ENCODE results near the gene RPS25. TPM values are rescaled to one million over a fixed set of nuclear protein-coding genes. Genes with fewer than 3 reads are reported as not detected.
"Not testable (repeated sequence)": the region's sequence is repeated elsewhere in the genome, so short reads cannot be mapped to it uniquely, and the experiment has no call there.

RPS25 gene
- total and polyA plus RNA-seq, 10 donors, result 945 to 5,214 (median 1,205) TPM

DNA sequence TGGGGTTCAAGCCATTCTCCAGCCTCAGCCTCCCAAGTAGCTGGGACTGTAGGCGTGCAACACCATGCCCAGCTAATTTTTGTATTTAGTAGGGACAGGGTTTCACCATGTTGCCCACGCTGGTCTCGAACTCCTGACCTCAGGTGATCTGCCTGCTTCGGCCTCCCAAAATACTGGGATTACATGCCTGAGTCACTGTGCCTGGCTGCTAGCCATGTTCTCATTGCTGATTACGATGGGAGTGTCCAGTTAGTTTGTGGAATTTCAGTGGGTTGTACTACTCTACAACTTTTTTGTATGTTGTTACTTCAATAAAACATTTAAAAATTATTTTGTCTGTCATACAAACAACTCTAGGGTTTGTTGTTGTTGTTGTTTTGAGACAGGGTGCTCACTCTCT lies 44.6 kb upstream of the RPS25 start:
- Histone ChIP-seq H3K4me1 (peaks cover 11 to 33% (median 26%) of the 10 kb centered on the region in 6 donors), H3K36me3 (peaks cover 0 to 22% (median 0%) of the 10 kb centered on the region in 6 donors), H3K9me3 (no peaks in the 10 kb centered on the region), H3K27ac (no peak overlapping the region), H3K4me3 (no peak overlapping the region), H3K27me3 (replicated peaks in 1 of 7) (no peaks in the 10 kb centered on the region)
- no peak for TF ChIP-seq POLR2A (IDR thresholded peaks at IDR 0.05)
- TF ChIP-seq, protein P1, sequence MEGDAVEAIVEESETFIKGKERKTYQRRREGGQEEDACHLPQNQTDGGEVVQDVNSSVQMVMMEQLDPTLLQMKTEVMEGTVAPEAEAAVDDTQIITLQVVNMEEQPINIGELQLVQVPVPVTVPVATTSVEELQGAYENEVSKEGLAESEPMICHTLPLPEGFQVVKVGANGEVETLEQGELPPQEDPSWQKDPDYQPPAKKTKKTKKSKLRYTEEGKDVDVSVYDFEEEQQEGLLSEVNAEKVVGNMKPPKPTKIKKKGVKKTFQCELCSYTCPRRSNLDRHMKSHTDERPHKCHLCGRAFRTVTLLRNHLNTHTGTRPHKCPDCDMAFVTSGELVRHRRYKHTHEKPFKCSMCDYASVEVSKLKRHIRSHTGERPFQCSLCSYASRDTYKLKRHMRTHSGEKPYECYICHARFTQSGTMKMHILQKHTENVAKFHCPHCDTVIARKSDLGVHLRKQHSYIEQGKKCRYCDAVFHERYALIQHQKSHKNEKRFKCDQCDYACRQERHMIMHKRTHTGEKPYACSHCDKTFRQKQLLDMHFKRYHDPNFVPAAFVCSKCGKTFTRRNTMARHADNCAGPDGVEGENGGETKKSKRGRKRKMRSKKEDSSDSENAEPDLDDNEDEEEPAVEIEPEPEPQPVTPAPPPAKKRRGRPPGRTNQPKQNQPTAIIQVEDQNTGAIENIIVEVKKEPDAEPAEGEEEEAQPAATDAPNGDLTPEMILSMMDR (IDR thresholded peaks at IDR 0.05 in 8 of 11, conservative IDR thresholded peaks at IDR 0.05 in 3 of 11), result no peak
- no peak for TF ChIP-seq POLR2AphosphoS5 (IDR thresholded peaks at IDR 0.05)
- intact Hi-C loops (cut with DNase I; ENCODE audit: low total_unique reads), result no loop called here
- WGBS, 5 donors, result 78 to 92% (median 85%) methylated on average over 5 of the region's 5 CpGs
- DNase-seq, result no peak

DNA sequence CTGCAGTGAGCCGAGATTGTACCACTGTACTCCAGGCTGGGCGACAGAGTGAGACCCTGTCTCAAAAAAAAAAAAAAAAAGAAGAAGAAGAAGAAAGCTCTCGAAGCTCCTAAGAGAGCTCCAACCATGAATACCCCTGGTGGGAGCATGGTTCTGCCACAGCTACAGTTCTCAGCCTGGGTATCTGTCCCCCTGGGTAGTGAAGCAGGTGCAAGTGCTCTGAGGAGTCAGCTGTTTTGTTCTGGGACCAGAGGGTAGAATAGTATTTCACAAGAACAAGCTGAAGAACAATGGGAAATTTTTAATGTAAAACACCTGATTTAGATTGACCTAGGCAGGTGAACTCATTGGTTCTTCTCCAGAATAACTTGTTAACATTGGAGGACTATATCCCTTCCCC lies 43.1 kb upstream of the RPS25 start:
- 83 to 98% (median 95%) methylated on average over 3 of the region's 3 CpGs for WGBS, 5 donors
- Histone ChIP-seq H3K4me1 (peaks cover 8 to 31% (median 24%) of the 10 kb centered on the region in 6 donors), H3K4me3 (no peak overlapping the region), H3K36me3 (peaks cover 0 to 22% (median 0%) of the 10 kb centered on the region in 6 donors), H3K9me3 (no peaks in the 10 kb centered on the region), H3K27ac (no peak overlapping the region), H3K27me3 (replicated peaks in 1 of 7) (no peaks in the 10 kb centered on the region)
- intact Hi-C loops (cut with DNase I; ENCODE audit: low total_unique reads), result no loop called here
- TF ChIP-seq POLR2AphosphoS5 (IDR thresholded peaks at IDR 0.05) (no peak), POLR2A (IDR thresholded peaks at IDR 0.05) (no peak)
- TF ChIP-seq, protein P1 (IDR thresholded peaks at IDR 0.05 in 8 of 11, conservative IDR thresholded peaks at IDR 0.05 in 3 of 11), result no peak
- no peak for DNase-seq

DNA sequence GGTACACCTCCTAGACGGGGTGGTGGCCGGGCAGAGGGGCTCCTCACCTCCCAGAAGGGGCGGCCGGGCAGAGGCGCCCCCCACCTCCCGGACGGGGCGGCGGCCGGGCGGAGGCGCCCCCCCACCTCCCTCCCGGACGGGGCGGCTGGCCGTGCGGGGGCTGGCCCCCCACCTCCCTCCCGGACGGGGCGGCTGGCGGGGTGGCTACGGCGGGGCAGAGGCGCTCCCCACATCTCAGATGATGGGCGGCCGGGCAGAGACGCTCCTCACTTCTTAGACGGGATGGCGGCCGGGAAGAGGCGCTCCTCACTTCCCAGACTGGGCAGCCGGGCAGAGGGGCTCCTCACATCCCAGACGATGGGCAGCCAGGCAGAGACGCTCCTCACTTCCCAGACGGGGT lies 41.0 kb upstream of the RPS25 start:
- H3K4me3 ChIP-seq; H3K27ac ChIP-seq; DNase-seq; H3K9me3 ChIP-seq; H3K27me3 ChIP-seq (replicated peaks in 1 of 7); intact Hi-C loops (cut with DNase I; ENCODE audit: low total_unique reads): not testable (repeated sequence)
- peaks cover 20 to 39% (median 27%) of the 10 kb centered on the region in 6 donors for H3K4me1 ChIP-seq
- WGBS, 5 donors, result 86 to 94% (median 92%) methylated on average over 14 to 32 of the region's 35 CpGs
- peaks cover 0 to 28% (median 10%) of the 10 kb centered on the region in 6 donors for H3K36me3 ChIP-seq

DNA sequence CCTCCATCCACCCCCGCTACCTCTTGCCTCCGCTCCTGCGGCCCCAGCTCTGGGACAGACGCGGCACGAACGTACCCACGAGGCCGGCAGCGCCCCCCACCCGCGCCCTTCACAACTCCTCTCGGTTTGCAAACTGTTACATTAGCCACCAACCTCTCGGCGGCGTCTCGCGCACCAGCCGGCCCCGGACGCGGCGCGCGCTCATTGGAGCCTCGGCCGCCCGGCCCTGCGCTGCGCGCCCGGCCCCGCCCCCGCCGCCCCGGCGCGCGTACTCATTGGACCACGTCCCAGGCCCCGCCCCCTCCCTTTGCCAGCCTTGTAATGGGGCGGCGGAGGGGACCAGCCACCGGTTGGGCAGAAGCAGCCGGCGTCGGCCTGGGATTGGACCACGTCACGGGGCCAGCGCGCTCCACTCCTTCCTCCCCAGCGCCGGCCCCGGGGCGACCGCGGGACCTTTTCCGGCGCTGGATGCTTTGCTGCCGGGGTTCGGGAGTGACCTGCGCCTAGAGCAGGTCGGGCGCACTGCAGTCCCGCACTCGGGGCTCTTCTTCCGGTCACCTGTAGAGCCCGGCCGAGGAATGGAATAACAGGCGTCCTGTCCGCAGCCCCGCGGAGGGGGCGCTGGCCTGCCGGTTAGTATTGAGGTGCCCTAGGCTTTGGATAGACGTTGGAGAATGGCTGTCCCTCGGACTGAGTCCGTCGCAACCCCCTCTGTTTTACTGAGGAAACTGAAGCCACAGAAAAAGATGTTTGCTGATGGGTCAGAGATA lies 39.0 kb upstream of the RPS25 start, which contains the start of gene HYOU1:
Gene HYOU1, minus strand, starts transcription at position 206 of the 770 bp plus-strand sequence. CDS start 1,045 bp downstream, outside the sequence.
- intact Hi-C loops (cut with DNase I; ENCODE audit: low total_unique reads), result no loop called here
- Histone ChIP-seq H3K4me1 (peaks cover 21 to 47% (median 27%) of the 10 kb centered on the region in 6 donors), H3K27me3 (replicated peaks in 1 of 7) (no peaks in the 10 kb centered on the region), H3K4me3 (peak within 1 kb of the TSS; percentile 90 to 99 (median 94)), H3K9me3 (no peaks in the 10 kb centered on the region), H3K27ac (peak within 1 kb of the TSS; percentile 79 to 95 (median 87)), H3K36me3 (peaks cover 2 to 48% (median 30%) of the 10 kb centered on the region in 6 donors)
- peak; percentile 12 to 71 (median 24) for TF ChIP-seq POLR2A (IDR thresholded peaks at IDR 0.05)
- TF ChIP-seq, protein P1 (IDR thresholded peaks at IDR 0.05 in 8 of 11, conservative IDR thresholded peaks at IDR 0.05 in 3 of 11), result peak in 4 of 11 experiments; percentile 25 to 47 (median 30)
- peak; percentile 88 to 91 (median 91) for TF ChIP-seq POLR2AphosphoS5 (IDR thresholded peaks at IDR 0.05)
- 0 to 1% (median 1%) methylated on average over 21 to 79 of the region's 79 CpGs for WGBS, 5 donors
- DNase-seq, result peak; percentile 99
